Endothelial cell of hepatic sinusoid (primary cell): ENCODE measurements around the gene ATP8B3.

Source experiments
- in situ Hi-C: cut with HindIII; loops from 2 replicates; pipeline ENCODE4 v1.10.0; 2017; ENCODE audit warnings: low sequenced_read_pairs

ATP8B3 gene

GRCh38 chr19:1851654-1852580, 39.8 kb upstream of the ATP8B3 start:
- in situ Hi-C loops, result no loop called here

GRCh38 chr19:1850809-1851653, 39.0 kb upstream of the ATP8B3 start:
- in situ Hi-C loops, result no loop called here

- in situ Hi-C loops, result no loop called here
Observed at GRCh38 chr19:1849886-1850398, 37.9 kb upstream of the ATP8B3 start.

DNA sequence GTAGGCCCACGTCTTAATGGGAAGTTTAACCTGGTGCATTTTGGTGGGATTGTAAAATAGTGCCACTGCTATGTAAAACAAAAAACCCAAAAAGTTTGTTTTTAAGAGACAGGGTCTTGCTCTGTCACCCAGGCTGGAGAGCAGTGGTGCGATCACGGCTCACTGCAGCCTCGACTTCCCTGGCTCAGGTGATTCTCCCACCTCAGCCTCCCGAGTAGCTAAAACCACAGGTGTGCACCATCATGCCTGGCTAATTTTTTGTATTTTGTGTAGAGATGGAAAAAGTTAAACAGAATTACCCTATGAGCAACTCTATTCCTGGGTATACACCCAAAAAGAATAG, 37.0 kb upstream of the ATP8B3 start:
- in situ Hi-C loops, result no loop called here

DNA sequence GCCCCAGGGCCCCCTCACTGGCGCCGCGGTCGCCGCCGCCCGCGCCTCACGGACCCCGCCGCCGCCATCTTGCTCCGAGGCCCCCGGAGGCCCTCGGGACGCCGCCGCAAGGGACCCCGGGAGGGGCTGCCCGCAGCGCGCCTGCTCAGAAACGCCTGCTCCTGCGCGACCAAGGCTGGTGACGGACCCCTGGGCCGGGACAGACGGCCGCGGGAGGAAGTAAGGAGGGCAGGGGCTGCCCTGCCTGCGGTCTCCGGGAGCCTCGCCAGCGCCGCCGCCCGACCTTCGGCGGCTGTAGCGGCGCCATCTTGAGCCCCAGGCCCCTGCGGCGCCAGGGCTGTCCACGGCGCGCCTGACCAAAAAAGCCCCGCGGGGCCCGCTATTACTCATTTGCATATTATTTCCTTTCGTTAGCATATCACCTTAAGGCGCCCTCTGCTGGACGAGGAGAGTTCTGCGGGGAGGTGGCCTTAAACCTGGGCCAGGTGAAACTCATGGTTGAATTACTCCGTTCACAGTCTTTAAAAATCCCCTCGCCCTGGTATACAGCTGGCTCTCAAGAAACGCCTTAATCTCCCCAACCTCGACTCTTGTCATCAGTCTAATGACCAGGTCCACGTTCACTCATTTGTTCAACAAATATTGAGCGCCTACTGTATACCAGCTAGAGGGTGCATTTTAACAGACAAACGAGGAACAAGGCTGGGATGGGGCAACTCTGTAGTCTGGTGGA, 36.5 kb upstream of the ATP8B3 start, which contains the start of gene REXO1:
Gene REXO1 (minus strand): TSS at position 85 of the 733 bp plus-strand sequence. CDS start 125 bp downstream, outside the sequence.
- in situ Hi-C loops, result no loop called here

GRCh38 chr19:1847684-1848398, 35.8 kb upstream of the ATP8B3 start:
- in situ Hi-C loops, result no loop called here

DNA sequence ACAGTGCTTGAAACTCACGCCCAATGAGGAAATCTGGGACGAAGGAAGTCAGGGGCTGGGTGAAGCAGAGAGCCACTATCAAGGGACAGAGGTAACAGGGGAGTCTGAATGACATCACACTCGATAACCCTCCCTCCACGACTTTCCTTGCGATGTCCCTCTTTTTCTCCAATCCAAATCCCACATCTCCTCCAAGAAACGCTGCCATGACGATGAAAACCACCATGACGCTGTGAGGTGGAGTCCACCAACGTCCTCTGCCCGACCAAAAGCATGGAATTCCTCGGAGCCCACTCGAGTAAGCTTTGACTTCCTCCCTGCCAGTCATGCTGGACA, 35.2 kb upstream of the ATP8B3 start:
- in situ Hi-C loops, result no loop called here

DNA sequence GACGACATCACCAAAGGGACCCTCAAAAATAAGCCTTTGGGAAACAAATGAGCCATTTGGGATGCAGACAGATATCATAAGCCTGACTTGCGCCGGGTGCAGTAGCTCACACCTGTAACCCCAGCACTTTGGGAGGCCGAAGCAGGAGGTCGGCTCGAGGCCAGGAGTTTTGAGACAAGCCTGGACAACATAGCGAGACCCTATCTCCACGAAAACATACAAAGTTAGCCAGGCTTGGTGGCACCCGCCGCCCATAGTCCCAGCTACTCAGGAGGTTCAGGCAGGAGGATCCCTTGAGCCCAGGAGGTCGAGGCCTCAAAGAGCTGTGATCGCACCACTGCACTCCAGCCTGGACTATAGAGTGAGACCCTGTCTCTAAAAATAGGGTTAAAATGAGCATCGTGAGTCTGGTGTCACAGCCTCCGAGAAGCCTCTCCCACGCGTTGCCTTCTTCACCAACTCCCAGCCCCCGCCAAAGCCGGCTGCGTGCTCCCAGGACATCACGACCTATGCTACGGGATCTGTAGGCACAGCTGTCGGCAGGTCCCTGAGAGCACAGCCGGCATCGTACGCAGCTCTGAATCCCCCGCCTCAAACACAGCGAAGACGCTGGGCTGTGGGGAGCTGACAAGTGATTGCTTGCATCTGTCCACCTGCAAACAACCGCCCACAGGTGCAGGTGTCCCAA, 34.6 kb upstream of the ATP8B3 start:
- in situ Hi-C loops, result no loop called here

DNA sequence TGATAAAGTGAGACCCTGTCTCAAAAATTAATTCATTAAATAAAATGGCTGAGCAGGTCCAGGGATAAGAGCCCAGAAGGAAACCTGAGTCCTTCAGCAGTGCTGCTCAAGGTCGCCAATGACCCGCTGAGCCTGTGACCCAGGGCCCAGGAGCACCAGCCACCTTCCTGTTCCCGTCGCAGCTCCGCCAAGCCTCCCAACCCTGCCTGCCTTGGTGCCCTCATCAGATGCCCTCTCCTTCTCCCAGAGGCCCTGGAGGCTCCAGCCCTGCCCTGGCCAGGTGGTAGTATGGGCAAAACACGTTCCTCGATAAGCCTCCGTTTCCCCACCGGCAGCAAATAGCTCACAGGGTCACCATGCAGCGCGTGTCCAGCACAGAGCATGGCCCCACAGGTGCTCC, 33.6 kb upstream of the ATP8B3 start:
- in situ Hi-C loops, result no loop called here

GRCh38 chr19:1845125-1845515, 33.0 kb upstream of the ATP8B3 start:
- in situ Hi-C loops, result no loop called here

- in situ Hi-C loops, result no loop called here
Observed at GRCh38 chr19:1844513-1845124, 32.5 kb upstream of the ATP8B3 start.

GRCh38 chr19:1843646-1844394, 31.7 kb upstream of the ATP8B3 start:
- in situ Hi-C loops, result no loop called here

- in situ Hi-C loops, result no loop called here
Observed at GRCh38 chr19:1843116-1843515, 31.0 kb upstream of the ATP8B3 start.

- in situ Hi-C loops, result no loop called here
Observed at GRCh38 chr19:1841209-1841924, 29.3 kb upstream of the ATP8B3 start.

GRCh38 chr19:1840541-1841115, 28.6 kb upstream of the ATP8B3 start:
- in situ Hi-C loops, result no loop called here

DNA sequence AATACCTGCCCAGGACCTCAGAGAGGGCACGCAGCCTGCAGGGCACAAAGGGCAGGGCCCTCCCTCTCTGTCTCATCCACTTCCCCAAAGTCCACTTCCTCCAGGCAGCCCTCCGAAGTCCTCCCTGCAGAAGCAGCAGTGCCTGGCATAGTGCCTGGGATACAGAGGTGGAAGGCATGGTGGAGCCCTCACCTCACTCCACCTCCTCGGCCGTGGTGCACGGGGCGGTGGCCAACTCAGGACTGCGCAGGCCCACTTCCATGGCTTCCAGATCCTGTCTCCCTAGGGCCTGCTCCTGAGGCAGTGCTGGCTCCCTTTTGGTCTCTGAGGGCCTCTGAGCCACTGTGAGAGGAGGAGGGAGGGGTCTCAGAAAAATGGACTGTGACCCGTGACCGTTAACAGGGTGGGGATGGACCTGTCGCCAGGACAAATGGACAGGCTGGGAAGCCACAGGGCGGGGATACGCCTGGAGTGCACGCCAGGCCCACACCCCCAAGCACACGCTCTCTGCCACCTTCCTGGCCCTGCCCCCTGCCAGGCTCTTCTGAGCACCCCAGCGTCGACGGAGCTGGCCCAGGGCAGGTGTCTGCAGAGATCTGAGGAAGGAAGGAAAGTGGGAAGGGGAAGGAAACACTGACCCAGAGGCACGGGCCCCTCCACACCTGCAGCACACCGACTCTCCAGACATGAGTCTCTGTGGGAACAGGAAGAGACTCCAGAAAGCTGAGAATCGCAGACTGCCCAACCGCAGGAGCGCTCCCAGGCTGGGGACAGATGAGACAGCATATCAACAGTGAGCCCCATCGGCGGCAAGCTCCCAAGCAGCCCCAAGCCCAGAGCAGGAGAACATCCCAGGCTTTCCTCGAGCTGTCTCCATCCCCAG, 27.8 kb upstream of the ATP8B3 start:
- in situ Hi-C loops, result no loop called here

DNA sequence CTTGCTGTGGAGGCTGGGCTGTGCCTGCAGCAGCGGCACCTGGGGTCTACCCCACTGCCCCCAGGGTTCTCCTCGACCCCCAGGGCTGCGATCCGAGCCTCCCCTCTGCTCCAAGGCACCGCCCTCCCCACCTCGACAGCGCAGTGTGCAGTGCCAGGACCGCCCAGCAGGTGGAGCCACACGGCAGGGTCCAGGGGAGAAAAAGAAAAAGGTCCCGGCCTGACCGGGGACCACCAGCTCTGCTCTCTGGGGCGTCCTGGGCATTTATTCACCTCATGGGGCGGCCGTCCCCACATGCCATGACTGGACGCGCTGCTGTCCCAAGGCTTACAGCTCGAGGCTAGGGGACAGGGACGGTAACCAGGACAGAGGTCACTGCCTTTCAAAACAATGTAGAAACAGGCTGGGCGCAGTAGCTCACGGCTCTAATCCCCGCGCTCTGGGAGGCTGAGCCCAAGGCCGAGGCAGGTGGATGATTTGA, 25.6 kb upstream of the ATP8B3 start:
- in situ Hi-C loops, result no loop called here
